Activated CD4-positive, alpha-beta T cell treated with anti-CD3 and anti-CD28 coated beads for 36 hours (primary cell): ENCODE results near the gene BCKDHB. TPM values are rescaled to one million over a fixed set of nuclear protein-coding genes. Genes with fewer than 3 reads are reported as not detected.

Experiments
- ATAC-seq: fragments of 200-7000 bp; cut with Tn5 transposase; one replicate; pipeline ENCODE4 v1.10.0; 2021; ENCODE audit warnings: mild to moderate bottlenecking, moderate library complexity
- CTCF ChIA-PET: fragments of 350-600 bp; sonication (Branson Sonifier 250); formaldehyde crosslinking; loops from one replicate; lab custom pipeline; 2021; ENCODE audit warnings: antibody characterized with exemption; lab: Charles Lee
- POLR2A ChIA-PET: fragments of 350-600 bp; sonication (Branson Sonifier 250); formaldehyde crosslinking; loops from one replicate; lab custom pipeline; 2021; ENCODE audit warnings: antibody characterized with exemption, inconsistent platforms; lab: Charles Lee
- DNase-seq: peaks from one replicate; pipeline ENCODE4 v3.0.0-alpha.2; 2020
- H3K27ac Mint-ChIP-seq: one replicate; pipeline ENCODE4 v1.8.0; 2021; ENCODE audit warnings: mixed read lengths
- H3K27me3 Mint-ChIP-seq: one replicate; pipeline ENCODE4 v1.8.0; 2021; ENCODE audit warnings: mixed read lengths
- H3K36me3 Mint-ChIP-seq: one replicate; pipeline ENCODE4 v1.8.0; 2021; ENCODE audit warnings: low read depth, mixed read lengths
- H3K4me1 Mint-ChIP-seq: one replicate; pipeline ENCODE4 v1.8.0; 2021; ENCODE audit warnings: mixed read lengths
- H3K4me3 Mint-ChIP-seq: one replicate; pipeline ENCODE4 v1.8.0; 2021; ENCODE audit warnings: mild to moderate bottlenecking, moderate library complexity, mixed read lengths
- H3K9me3 Mint-ChIP-seq: one replicate; pipeline ENCODE4 v1.8.0; 2021; ENCODE audit warnings: low read depth, mixed read lengths
- intact Hi-C, 2 experiments: fragments of 100-400 bp; cut with DNase I in 1 of 2; cut with micrococcal nuclease in 1 of 2; formaldehyde crosslinking; loops; one replicate each; pipeline versions ENCODE4 v1.14.2 to v1.15.1; 2022 to 2024; cut with DNase I, micrococcal nuclease
- total RNA-seq, 2 experiments: library from RNA; stranded (reverse); gene quantifications; one replicate each; pipeline ENCODE4 v1.2.3, GENCODE V29; 2021

Gene BCKDHB
- total RNA-seq, 2 experiments from 2014 or later, result 13.1 to 21.4 TPM

DNA sequence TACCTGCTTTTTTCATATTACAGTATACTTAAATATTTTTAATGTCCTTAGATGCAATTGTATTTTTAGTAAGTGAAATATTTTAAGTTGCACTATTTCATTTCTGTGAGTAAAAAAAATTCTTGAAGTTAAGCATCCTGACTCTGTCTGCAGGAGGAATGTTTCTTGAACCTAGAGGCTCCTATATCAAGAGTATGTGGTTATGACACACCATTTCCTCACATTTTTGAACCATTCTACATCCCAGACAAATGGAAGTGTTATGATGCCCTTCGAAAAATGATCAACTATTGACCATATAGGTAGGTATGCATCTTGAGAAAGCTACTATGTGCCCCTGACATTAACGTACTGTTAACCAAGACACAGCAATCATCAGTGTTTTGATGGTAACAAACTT lies 237.0 kb downstream of the BCKDHB start:
- POLR2A ChIA-PET, result no interaction called here
- intact Hi-C loops, result no loop called here

DNA sequence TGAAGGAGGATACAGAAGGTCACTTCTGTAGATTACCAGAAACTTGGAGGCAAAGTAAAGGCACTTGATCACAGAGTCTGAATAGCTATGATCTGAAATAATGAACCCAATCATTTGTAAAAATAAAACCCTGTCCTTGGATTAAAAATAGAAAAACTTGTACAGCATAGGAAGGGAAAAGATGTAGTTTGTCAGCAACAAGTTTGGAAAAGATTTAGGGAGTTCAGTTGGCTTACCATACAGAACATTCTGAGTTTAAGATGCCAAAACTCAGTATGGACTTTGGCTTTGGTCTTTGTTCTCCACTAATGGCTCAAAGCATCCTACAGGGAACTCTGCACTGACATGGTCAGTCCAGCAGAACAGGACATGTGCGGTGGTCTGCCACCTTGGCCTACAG lies 240.6 kb downstream of the BCKDHB start:
- no peak for DNase-seq
- Mint-ChIP-seq H3K4me1 (no peaks in the 10 kb centered on the region), H3K4me3 (no peak overlapping the region), H3K27me3 (no peaks in the 10 kb centered on the region), H3K9me3 (no peaks in the 10 kb centered on the region), H3K36me3 (no peaks in the 10 kb centered on the region), H3K27ac (no peak overlapping the region)
- POLR2A ChIA-PET, result no interaction called here
- no peak for ATAC-seq
- intact Hi-C loops, result no loop called here
- CTCF ChIA-PET, result no interaction called here

More for the DNA sequence above, 237.0 kb downstream of the BCKDHB start:
- Mint-ChIP-seq H3K9me3 (no peaks in the 10 kb centered on the region), H3K4me3 (no peak overlapping the region), H3K27me3 (no peaks in the 10 kb centered on the region), H3K27ac (no peak overlapping the region), H3K36me3 (no peaks in the 10 kb centered on the region), H3K4me1 (no peaks in the 10 kb centered on the region)
- ATAC-seq (no peak), DNase-seq (no peak)
- CTCF ChIA-PET, result no interaction called here

DNA sequence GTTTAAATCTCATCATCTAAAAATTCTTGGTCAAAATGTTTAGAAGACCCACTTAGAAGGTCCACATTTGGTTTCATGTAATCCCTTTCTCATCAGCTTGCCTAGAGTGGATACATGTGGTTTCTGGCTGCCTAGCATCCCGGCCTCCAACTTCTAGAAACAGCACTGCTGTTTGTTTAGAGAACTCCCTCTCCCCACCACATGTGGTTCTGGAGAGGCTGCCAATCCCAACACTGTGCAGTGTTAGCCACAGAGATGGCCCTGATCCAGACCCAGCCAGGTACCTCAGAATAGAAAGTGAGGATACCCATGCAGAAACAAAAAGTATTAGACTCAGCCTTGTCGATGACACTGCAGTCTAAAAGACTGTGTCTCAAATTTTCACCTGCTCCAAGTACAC lies 241.8 kb downstream of the BCKDHB start:
- Mint-ChIP-seq H3K27me3 (no peaks in the 10 kb centered on the region), H3K4me1 (no peaks in the 10 kb centered on the region), H3K27ac (no peak overlapping the region), H3K36me3 (no peaks in the 10 kb centered on the region), H3K4me3 (no peak overlapping the region), H3K9me3 (no peaks in the 10 kb centered on the region)
- CTCF ChIA-PET, result no interaction called here
- intact Hi-C loops, result no loop called here
- POLR2A ChIA-PET, result no interaction called here
- ATAC-seq, result no peak
- DNase-seq, result no peak

DNA sequence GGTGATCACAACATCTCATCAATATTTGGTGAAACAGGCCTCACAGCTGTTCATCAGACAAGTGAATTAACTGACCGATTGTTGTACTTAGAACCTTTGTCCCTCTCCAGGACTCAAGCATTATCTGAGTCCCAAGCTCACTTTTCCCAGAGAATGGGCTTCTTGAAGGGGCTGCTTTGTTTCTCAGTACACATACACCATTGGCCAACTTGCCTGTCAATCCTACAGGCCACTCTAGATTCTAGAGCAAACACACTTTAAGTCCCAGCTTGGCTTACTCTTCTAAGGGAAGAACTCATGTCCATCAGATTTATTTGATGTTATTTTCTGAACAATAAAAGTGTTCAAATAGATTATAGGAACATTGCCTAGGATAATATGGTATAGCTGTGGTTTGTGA lies 249.5 kb downstream of the BCKDHB start:
- peaks cover 7% of the 10 kb centered on the region for H3K36me3 Mint-ChIP-seq
- no peak overlapping the region for H3K27ac Mint-ChIP-seq

DNA sequence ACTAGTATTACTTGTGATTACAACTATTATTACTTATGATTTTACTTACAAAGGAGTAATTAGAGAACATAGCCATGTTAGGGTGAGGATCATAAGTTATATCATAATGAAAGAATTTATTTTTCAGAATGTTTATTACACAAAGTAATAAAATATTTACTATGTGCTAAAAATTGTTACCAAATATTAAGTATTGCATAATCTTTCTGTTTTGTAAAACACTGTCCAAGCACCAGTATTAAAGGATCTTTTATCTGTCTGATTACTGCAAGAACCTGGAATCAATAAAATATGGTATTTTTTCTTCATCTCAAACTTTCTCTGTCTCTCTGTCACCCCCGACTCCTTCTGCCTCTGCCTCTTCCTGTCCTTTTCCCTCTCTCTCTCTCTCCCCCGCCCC lies 250.1 kb downstream of the BCKDHB start:
- ChIA-PET CTCF (no interaction called here), POLR2A (no interaction called here)
- no peak for DNase-seq
- Mint-ChIP-seq H3K27ac (no peak overlapping the region), H3K4me1 (no peaks in the 10 kb centered on the region), H3K36me3 (peaks cover 8% of the 10 kb centered on the region), H3K9me3 (no peaks in the 10 kb centered on the region), H3K27me3 (no peaks in the 10 kb centered on the region), H3K4me3 (no peak overlapping the region)
- intact Hi-C loops, result no loop called here
- no peak for ATAC-seq

More for the DNA sequence above, 249.5 kb downstream of the BCKDHB start:
- DNase-seq, result no peak
- H3K9me3 Mint-ChIP-seq, result no peaks in the 10 kb centered on the region
- ChIA-PET POLR2A (no interaction called here), CTCF (no interaction called here)
- intact Hi-C loops, result no loop called here
- H3K4me3 Mint-ChIP-seq, result no peak overlapping the region
- no peaks in the 10 kb centered on the region for H3K4me1 Mint-ChIP-seq
- H3K27me3 Mint-ChIP-seq, result no peaks in the 10 kb centered on the region
- no peak for ATAC-seq

DNA sequence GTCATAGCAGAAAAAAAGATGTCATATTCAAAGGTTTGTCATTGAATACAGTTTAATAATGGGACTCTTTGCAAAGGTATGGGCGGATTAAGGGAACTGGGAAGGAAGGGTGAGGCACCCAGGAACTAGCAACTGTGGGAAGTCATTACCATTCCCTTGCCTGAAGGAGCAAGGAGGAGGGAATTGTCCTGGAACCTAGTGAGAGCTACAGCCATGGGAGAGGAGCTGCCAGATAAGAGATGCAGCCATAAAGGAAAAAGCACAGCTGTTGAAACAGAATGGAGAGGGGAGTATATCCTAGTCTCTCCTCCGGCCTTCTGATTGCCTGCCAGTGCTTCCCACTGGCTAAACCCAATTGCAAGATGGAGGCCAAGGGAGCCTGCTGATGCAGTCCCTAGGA lies 250.6 kb downstream of the BCKDHB start:
- intact Hi-C loops, result no loop called here
- DNase-seq (no peak), ATAC-seq (no peak)
- Mint-ChIP-seq H3K27ac (no peak overlapping the region), H3K4me3 (no peak overlapping the region), H3K9me3 (no peaks in the 10 kb centered on the region), H3K27me3 (no peaks in the 10 kb centered on the region), H3K36me3 (peaks cover 8% of the 10 kb centered on the region), H3K4me1 (no peaks in the 10 kb centered on the region)
- CTCF ChIA-PET, result no interaction called here
- POLR2A ChIA-PET, result no interaction called here

DNA sequence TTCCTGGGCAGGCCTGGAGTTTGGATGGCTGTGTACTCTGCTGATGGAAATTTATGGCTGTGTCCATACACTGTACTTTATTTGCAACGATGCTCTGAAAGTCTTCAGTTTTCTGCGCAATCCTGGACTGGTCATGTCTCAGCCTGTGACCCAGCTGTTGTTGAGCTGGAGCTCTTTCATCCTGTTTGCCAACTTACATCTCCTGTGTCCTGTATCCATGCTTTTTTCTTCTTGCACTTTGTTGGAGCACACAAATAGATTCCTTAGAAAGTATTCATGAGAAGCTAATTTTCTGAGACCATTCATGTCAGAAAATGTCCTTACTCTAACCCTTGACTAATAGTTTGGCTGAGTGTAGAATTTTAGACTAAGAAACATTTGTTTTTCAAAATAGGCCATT lies 251.2 kb downstream of the BCKDHB start:
- peaks cover 8% of the 10 kb centered on the region for H3K36me3 Mint-ChIP-seq
- no peaks in the 10 kb centered on the region for H3K27me3 Mint-ChIP-seq
- intact Hi-C loops, result no loop called here
- no peaks in the 10 kb centered on the region for H3K4me1 Mint-ChIP-seq
- ChIA-PET CTCF (no interaction called here), POLR2A (no interaction called here)
- DNase-seq (no peak), ATAC-seq (no peak)
- H3K27ac Mint-ChIP-seq, result no peak overlapping the region
- no peaks in the 10 kb centered on the region for H3K9me3 Mint-ChIP-seq
- H3K4me3 Mint-ChIP-seq, result no peak overlapping the region

DNA sequence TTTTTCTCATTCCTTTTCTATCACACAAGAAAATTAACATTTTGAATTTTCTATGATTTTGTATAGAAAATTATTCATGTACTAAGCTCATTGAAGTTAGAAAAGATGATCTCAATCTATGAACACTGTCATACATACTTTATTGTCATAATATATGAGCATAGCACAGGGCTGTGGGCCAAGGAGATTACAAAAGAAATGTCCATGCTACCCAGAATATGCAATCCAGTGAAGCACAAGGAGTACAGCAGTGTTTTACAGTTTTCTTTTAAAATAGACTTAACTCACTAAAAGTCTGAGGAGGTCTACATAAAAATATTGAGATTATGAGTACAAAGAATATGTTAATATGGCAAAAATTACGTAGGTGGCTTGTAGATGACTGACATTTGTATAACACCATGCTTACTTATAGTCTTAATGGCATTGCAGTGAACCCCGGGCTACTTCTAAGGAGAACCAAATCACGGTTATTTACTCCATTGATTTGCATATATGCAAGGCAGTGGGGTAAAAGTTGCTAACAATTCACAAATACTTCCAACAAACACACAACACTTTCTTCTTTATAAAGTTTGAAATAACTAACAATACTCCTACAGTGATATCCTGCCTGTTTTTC lies 257.1 kb downstream of the BCKDHB start:
- CTCF ChIA-PET, result no interaction called here
- POLR2A ChIA-PET, result no interaction called here
- peaks cover 4% of the 10 kb centered on the region for H3K36me3 Mint-ChIP-seq
- H3K4me1 Mint-ChIP-seq, result no peaks in the 10 kb centered on the region
- ATAC-seq, result no peak
- H3K27me3 Mint-ChIP-seq, result no peaks in the 10 kb centered on the region
- intact Hi-C loops, result no loop called here
- no peak for DNase-seq
- H3K9me3 Mint-ChIP-seq, result no peaks in the 10 kb centered on the region
- H3K27ac Mint-ChIP-seq, result no peak overlapping the region
- no peak overlapping the region for H3K4me3 Mint-ChIP-seq

DNA sequence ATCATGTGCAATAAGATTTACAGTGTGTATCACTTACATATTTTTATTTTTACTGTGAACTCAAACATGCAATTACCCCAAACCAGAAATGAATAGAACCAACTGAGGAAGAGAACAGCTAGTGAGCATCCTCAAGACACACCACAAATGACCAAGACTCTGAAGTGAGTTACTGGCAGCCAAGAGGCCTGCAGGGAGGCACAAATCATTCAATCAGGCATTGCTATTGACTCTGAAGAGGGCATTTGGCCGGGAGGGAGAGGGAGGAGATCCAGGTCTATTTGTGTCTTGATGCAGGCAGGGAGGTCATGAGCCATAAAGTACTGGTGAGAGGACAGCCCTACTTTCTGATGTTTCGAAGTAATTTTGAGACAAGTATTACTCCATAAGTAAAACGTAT lies 257.7 kb downstream of the BCKDHB start:
- DNase-seq (no peak), ATAC-seq (no peak)
- CTCF ChIA-PET, result no interaction called here
- H3K4me1 Mint-ChIP-seq, result no peaks in the 10 kb centered on the region
- H3K36me3 Mint-ChIP-seq, result peaks cover 4% of the 10 kb centered on the region
- H3K27me3 Mint-ChIP-seq, result no peaks in the 10 kb centered on the region
- H3K27ac Mint-ChIP-seq, result no peak overlapping the region
- POLR2A ChIA-PET, result no interaction called here
- intact Hi-C loops, result no loop called here
- H3K4me3 Mint-ChIP-seq, result no peak overlapping the region
- H3K9me3 Mint-ChIP-seq, result no peaks in the 10 kb centered on the region

DNA sequence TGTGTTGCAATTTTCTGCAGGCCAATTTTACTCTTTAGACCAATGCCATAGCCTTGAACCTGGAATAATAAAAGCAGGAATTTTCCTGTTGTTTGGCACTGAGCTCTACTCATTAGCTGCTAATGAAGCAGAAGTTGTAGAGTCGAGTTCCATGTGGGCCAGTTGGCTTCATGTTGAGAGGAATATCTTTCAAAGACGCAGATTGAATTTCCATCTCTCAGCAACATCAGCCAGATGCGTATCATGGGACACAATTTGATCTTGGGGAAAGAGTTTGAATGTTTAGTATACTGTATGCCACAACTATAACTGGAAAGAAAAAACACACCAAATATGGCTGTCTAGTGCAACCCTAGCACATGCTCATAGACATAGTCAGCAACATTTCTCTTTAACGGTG lies 259.6 kb downstream of the BCKDHB start:
- Mint-ChIP-seq H3K9me3 (no peaks in the 10 kb centered on the region), H3K4me3 (no peak overlapping the region), H3K27me3 (no peaks in the 10 kb centered on the region), H3K27ac (no peak overlapping the region), H3K36me3 (peaks cover under 1% of the 10 kb centered on the region), H3K4me1 (no peaks in the 10 kb centered on the region)
- CTCF ChIA-PET, result no interaction called here
- no peak for ATAC-seq
- intact Hi-C loops, result no loop called here
- POLR2A ChIA-PET, result no interaction called here
- DNase-seq, result no peak

DNA sequence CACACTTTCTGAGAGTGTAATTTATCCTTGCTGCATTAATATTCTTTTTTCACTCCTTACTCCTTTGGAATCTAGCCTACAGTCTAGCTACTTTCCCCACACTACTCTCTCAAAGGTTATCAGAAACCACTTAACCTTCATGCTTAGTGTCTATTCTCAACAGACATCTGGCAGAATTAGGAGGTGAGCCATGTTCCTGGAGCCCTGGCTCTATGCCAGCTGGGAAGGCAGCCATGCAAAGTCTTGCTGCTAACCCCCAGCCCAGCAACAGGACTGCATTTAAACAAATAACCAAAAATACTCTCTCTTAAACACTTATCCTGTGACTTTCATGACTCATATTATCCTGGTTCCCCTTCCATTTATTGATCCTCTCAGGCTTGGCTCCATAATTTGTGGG lies 260.2 kb downstream of the BCKDHB start:
- no peak overlapping the region for H3K4me3 Mint-ChIP-seq
- no peak overlapping the region for H3K27ac Mint-ChIP-seq
- POLR2A ChIA-PET, result no interaction called here
- intact Hi-C loops, result no loop called here
- no peaks in the 10 kb centered on the region for H3K9me3 Mint-ChIP-seq
- DNase-seq, result no peak
- no peaks in the 10 kb centered on the region for H3K4me1 Mint-ChIP-seq
- no peaks in the 10 kb centered on the region for H3K36me3 Mint-ChIP-seq
- CTCF ChIA-PET, result no interaction called here
- no peak for ATAC-seq
- H3K27me3 Mint-ChIP-seq, result no peaks in the 10 kb centered on the region

DNA sequence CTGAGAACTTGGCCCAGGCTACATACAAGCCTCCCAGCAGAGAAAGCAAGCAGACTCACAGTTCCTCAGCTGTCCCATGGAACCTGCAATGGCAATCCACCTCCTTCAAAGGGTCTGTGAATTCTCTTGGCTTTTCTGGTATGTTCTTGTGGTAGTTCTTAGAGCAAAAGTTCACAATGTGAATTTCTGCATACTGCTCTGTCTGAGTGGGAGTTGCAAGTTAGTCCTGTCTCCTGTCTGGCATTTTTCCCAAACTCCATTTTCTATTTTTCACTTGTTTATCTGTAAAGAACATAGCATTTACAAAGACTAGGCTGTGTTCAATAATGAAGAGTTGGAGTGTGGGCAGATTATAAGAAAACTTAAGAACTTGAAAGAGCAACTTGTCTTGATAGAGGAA lies 269.9 kb downstream of the BCKDHB start:
- ATAC-seq (no peak), DNase-seq (no peak)
- Mint-ChIP-seq H3K9me3 (peaks cover 6% of the 10 kb centered on the region), H3K36me3 (peaks cover 4% of the 10 kb centered on the region), H3K27me3 (no peaks in the 10 kb centered on the region), H3K27ac (no peak overlapping the region), H3K4me1 (no peaks in the 10 kb centered on the region), H3K4me3 (no peak overlapping the region)
- POLR2A ChIA-PET, result no interaction called here
- CTCF ChIA-PET, result no interaction called here
- intact Hi-C loops, result no loop called here

DNA sequence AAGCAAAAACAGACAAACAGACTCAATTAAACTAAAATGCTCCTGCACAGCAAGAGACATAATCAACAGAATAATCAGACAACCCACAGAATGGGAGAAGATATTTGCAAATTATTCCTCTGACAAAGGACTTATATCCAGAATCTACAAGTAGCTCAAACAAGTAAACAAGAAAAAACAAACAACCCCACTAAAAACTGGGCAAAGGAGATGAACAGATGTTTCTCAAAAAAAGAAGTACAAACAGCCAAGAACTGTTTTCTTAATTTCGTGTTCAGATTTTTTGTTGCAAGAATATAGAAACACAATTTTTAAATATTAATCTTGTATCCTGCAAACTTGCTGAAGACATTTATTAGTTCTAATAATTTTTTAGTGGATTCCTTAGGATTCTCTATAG lies 274.1 kb downstream of the BCKDHB start:
- intact Hi-C loops, result no loop called here
- Mint-ChIP-seq H3K9me3 (no peaks in the 10 kb centered on the region), H3K27ac (no peak overlapping the region), H3K4me3 (no peak overlapping the region), H3K27me3 (no peaks in the 10 kb centered on the region), H3K36me3 (peaks cover 5% of the 10 kb centered on the region), H3K4me1 (no peaks in the 10 kb centered on the region)
- DNase-seq (no peak), ATAC-seq (no peak)
- CTCF ChIA-PET, result interaction anchor here (0.5 kb wide), 1 partner anchor 1421 kb away, joined by 4 read pairs; no protein-coding TSS in a partner anchor
- POLR2A ChIA-PET, result no interaction called here
